Activated gamma-delta T cell (primary cell): Measurements from ENCODE around the gene PAQR6.
"Not testable (repeated sequence)": the region's sequence is repeated elsewhere in the genome, so short reads cannot be mapped to it uniquely, and the experiment has no call there.

ENCODE experiments used
- DNase-seq: peaks from one replicate; lab custom pipeline; 2025; lab: John Stamatoyannopoulos, UW

PAQR6 gene

GRCh38 chr1:156230473-156230837 is 17.4 kb downstream of the PAQR6 start:
- no peak for DNase-seq

GRCh38 chr1:156229809-156230472 is 17.9 kb downstream of the PAQR6 start:
- no peak for DNase-seq

- DNase-seq, result no peak
Measured at GRCh38 chr1:156228501-156228900, 19.4 kb downstream of the PAQR6 start.

- DNase-seq, result no peak
Measured at GRCh38 chr1:156226782-156227181, 21.1 kb downstream of the PAQR6 start.

- DNase-seq, result no peak
Measured at GRCh38 chr1:156226116-156226538, 21.7 kb downstream of the PAQR6 start.

- DNase-seq, result no peak
Measured at GRCh38 chr1:156225677-156226014, 22.2 kb downstream of the PAQR6 start.

GRCh38 chr1:156221986-156222692 is 25.7 kb downstream of the PAQR6 start:
- no peak for DNase-seq

GRCh38 chr1:156220226-156220625 is 27.6 kb downstream of the PAQR6 start:
- no peak for DNase-seq

GRCh38 chr1:156217871-156218270 is 30.0 kb downstream of the PAQR6 start:
- no peak for DNase-seq

GRCh38 chr1:156216361-156217086 is 31.3 kb downstream of the PAQR6 start:
- not testable (repeated sequence) for DNase-seq

- no peak for DNase-seq
Measured at GRCh38 chr1:156214024-156214748, 33.7 kb downstream of the PAQR6 start.

GRCh38 chr1:156213644-156213966 is 34.3 kb downstream of the PAQR6 start:
- no peak for DNase-seq

- DNase-seq, result peak; percentile 90
Measured at GRCh38 chr1:156212833-156213643, 34.8 kb downstream of the PAQR6 start, which contains the start of gene PMF1. Gene PMF1, plus strand, starts transcription at chr1:156213007. Its CDS starts 9 bp downstream, at chr1:156213016.

- DNase-seq, result no peak
Measured at GRCh38 chr1:156212130-156212529, 35.7 kb downstream of the PAQR6 start.

- no peak for DNase-seq
Measured at GRCh38 chr1:156211243-156211642, 36.6 kb downstream of the PAQR6 start.

- DNase-seq, result no peak
Measured at GRCh38 chr1:156204686-156205085, 43.2 kb downstream of the PAQR6 start.

- DNase-seq, result no peak
Measured at GRCh38 chr1:156203331-156203730, 44.5 kb downstream of the PAQR6 start.

GRCh38 chr1:156200044-156200443 is 47.8 kb downstream of the PAQR6 start:
- DNase-seq, result no peak

GRCh38 chr1:156198831-156199349 is 49.0 kb downstream of the PAQR6 start:
- DNase-seq, result no peak

- no peak for DNase-seq
Measured at GRCh38 chr1:156196445-156196844, 51.4 kb downstream of the PAQR6 start.

- DNase-seq, result no peak
Measured at GRCh38 chr1:156195853-156196252, 52.0 kb downstream of the PAQR6 start.
